ENCODE measurements around the gene PRSS53.

DNA sequence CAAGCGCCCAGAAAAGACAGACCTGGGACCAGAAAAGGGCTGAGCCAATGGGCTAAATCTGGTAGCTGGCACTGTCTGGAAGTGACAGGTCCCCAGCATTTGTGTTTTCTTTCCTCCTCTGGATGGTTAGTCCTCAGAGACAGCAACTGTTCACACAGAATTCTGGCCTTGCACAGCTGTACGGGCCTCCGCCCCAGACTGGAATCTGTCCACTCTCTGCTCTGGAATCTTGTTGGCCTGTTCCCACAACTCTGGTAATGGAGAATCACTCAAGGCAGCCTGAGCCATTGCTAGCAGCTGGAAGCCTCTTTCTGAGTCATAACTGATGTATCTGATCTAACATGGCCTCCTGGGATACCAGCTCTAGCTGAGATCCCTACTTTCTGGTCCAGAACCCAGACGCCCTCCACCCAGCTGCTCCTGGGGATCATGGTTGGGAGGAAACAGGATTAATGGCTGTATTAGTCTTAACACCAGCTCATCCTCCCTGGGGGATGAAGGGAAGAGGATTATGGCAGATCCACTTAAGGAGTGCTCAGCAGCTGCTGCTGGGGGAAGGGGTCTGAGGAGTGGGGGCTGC lies 23.8 kb downstream of the PRSS53 start:
- TF ChIP-seq, protein P1, sequence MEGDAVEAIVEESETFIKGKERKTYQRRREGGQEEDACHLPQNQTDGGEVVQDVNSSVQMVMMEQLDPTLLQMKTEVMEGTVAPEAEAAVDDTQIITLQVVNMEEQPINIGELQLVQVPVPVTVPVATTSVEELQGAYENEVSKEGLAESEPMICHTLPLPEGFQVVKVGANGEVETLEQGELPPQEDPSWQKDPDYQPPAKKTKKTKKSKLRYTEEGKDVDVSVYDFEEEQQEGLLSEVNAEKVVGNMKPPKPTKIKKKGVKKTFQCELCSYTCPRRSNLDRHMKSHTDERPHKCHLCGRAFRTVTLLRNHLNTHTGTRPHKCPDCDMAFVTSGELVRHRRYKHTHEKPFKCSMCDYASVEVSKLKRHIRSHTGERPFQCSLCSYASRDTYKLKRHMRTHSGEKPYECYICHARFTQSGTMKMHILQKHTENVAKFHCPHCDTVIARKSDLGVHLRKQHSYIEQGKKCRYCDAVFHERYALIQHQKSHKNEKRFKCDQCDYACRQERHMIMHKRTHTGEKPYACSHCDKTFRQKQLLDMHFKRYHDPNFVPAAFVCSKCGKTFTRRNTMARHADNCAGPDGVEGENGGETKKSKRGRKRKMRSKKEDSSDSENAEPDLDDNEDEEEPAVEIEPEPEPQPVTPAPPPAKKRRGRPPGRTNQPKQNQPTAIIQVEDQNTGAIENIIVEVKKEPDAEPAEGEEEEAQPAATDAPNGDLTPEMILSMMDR (IDR thresholded peaks at IDR 0.05), result no peak
- no peak for TF ChIP-seq EP300 (IDR thresholded peaks at IDR 0.05)
- TF ChIP-seq POLR2A (IDR thresholded peaks at IDR 0.05), result no peak

All from sigmoid colon (tissue), 4 donors.